Activated CD8-positive, alpha-beta memory T cell treated with anti-CD3 and anti-CD28 coated beads, Interleukin-2, amount 10 ng/mL, durations not matched to agents 7 days and 5 days (primary cell): ENCODE results near the gene MTHFD1L. TPM values are rescaled to one million over a fixed set of nuclear protein-coding genes. Genes with fewer than 3 reads are reported as not detected.

ENCODE experiments used
- ATAC-seq: fragments of 150-1000 bp; cut with Tn5 transposase; one replicate; pipeline ENCODE4 v1.10.0; 2021; ENCODE audit warnings: moderate library complexity
- CTCF ChIA-PET: fragments of 350-600 bp; sonication (Branson Sonifier 250); formaldehyde crosslinking; loops from one replicate; lab custom pipeline; 2021; ENCODE audit warnings: antibody characterized with exemption; lab: Charles Lee
- DNase-seq: peaks from one replicate; pipeline ENCODE4 v3.0.0-alpha.2; 2020
- H3K27ac Mint-ChIP-seq: one replicate; pipeline ENCODE4 v1.8.0; 2021; ENCODE audit warnings: mild to moderate bottlenecking, mixed read lengths
- H3K27me3 Mint-ChIP-seq: one replicate; pipeline ENCODE4 v1.8.0; 2021; ENCODE audit warnings: mixed read lengths
- H3K36me3 Mint-ChIP-seq: one replicate; pipeline ENCODE4 v1.8.0; 2021; ENCODE audit warnings: mild to moderate bottlenecking, mixed read lengths
- H3K4me1 Mint-ChIP-seq: one replicate; pipeline ENCODE4 v1.8.0; 2021; ENCODE audit warnings: mixed read lengths
- H3K4me3 Mint-ChIP-seq: one replicate; pipeline ENCODE4 v1.8.0; 2021; ENCODE audit warnings: mild to moderate bottlenecking, moderate library complexity, mixed read lengths
- H3K9me3 Mint-ChIP-seq: one replicate; pipeline ENCODE4 v1.8.0; 2022; ENCODE audit warnings: low read depth, mixed read lengths
- total RNA-seq, 2 experiments: library from RNA; stranded (reverse); gene quantifications; one replicate each; pipeline ENCODE4 v1.2.3, GENCODE V29; 2021

MTHFD1L gene
- total RNA-seq, 2 experiments from 2014 or later, result 54.1 to 82.8 TPM

DNA sequence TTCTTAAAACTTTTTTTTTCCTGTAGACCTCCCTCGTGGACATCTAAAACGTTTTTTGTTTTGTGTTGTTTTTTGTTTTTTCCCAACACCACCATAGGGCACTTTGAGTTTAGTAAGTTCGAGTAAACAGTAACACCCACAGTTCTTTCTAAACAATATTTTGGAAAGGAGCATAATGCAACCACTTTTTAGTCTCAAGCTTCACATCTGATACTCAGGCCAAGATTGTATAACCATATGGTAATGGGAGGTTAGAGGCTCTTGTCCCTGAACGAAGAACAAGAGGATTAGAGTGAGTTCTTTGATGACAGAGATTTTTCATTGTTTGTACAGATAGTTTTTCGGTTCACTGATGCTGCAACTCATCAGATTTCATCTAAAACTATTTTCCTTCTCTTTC lies 144.6 kb downstream of the MTHFD1L start:
- no peaks in the 10 kb centered on the region for H3K27me3 Mint-ChIP-seq
- peaks cover 6% of the 10 kb centered on the region for H3K36me3 Mint-ChIP-seq
- DNase-seq (no peak), ATAC-seq (no peak)
- no peak overlapping the region for H3K4me3 Mint-ChIP-seq
- H3K27ac Mint-ChIP-seq, result no peak overlapping the region
- CTCF ChIA-PET, result interaction anchor here (1.0 to 2.6 kb wide), 4 partner anchors 22 to 325 kb away, joined by 3 to 11 read pairs (median 4); no protein-coding TSS in a partner anchor
- H3K4me1 Mint-ChIP-seq, result peaks cover 9% of the 10 kb centered on the region
- no peaks in the 10 kb centered on the region for H3K9me3 Mint-ChIP-seq

DNA sequence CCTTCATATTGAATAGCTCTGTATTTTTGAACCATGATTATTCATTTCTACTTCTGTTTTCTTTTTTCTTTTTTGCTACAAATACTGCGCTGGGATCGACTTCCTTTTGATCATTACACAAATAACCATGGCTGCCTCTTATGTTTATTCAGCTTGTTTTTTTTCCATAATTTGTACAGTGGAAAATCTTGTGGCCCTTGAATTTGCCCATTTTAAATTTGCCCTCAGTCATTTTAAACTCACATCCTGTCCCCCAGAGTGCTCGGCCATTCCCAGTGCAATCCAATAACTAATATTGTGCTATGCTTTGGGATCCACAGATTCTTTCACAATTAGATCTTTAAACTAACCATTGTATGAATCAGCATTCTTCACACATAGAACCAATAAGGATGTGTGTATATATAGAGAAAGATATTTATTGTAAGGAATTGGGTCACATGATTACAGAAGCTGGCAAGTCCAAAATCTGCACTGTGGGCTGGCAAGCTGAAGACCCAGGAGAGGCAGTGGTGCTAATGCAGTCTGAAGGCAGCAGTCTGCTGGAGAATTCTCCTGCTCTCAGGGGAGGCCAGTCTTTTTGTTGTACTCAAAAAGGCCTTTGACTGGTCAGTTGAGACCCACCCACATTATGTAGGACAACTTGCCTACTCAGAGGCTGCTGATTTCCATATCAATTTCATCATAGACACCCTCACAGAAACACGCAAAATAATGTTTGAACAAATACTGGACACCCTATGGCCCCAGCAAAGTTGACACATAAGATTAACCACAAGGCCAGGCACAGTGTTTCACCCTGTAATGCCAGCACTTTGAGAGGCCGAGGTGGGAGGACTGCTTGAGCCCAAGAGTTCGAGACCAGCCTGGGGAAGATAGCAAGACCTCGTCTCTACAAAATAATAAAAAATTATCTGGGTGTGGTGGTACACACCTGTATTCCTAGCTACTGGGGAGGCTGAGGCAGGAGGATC lies 147.1 kb downstream of the MTHFD1L start:
- Mint-ChIP-seq H3K9me3 (no peaks in the 10 kb centered on the region), H3K27ac (no peak overlapping the region), H3K27me3 (no peaks in the 10 kb centered on the region), H3K4me1 (peaks cover 6% of the 10 kb centered on the region), H3K4me3 (no peak overlapping the region), H3K36me3 (peaks cover 15% of the 10 kb centered on the region)
- no peak for DNase-seq
- ATAC-seq, result no peak
- CTCF ChIA-PET, result interaction anchor here (0.7 to 9.6 kb wide), 7 partner anchors 7 to 323 kb away, joined by 3 to 179 read pairs (median 30); no protein-coding TSS in a partner anchor

DNA sequence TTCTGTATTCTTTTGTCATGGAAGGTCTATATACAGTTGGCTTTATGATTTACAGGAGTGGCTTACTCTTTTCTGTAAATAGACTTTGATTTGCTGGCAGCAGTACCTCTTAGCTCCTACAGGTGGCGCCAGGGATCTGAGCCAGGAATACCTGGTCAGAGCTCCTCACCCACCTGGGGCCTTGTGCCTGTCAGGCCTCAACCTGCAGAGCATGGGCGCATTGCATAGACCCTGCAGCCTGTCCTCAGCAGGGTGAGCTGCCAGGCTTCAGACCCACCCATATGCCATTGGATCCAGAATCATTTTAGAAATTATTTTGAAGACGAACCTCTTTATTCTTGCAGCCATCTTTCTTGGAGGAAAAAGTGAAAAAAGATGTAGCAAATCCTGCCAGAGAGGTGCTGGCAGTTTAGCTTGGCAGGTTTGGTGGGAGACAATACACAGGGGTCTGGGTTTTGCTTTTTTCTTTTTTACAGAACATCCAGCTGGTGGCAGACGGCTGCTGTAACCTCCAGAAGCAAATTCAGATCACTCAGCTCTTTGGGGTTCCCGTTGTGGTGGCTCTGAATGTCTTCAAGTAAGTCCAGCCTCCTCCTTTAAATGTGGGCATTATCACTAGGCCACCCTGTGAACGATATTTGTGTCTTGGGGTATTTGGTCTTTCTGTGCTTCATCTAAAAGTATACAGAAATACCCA lies 149.1 kb downstream of the MTHFD1L start:
- Mint-ChIP-seq H3K36me3 (peaks cover 15% of the 10 kb centered on the region), H3K4me3 (no peak overlapping the region), H3K4me1 (peaks cover 6% of the 10 kb centered on the region), H3K9me3 (no peaks in the 10 kb centered on the region), H3K27me3 (no peaks in the 10 kb centered on the region), H3K27ac (no peak overlapping the region)
- DNase-seq (peak; percentile 72), ATAC-seq (peak; percentile 69)
- CTCF ChIA-PET, result interaction anchor here (0.5 to 9.6 kb wide), 33 partner anchors 9 to 343 kb away, joined by 3 to 179 read pairs (median 4); no protein-coding TSS in a partner anchor

DNA sequence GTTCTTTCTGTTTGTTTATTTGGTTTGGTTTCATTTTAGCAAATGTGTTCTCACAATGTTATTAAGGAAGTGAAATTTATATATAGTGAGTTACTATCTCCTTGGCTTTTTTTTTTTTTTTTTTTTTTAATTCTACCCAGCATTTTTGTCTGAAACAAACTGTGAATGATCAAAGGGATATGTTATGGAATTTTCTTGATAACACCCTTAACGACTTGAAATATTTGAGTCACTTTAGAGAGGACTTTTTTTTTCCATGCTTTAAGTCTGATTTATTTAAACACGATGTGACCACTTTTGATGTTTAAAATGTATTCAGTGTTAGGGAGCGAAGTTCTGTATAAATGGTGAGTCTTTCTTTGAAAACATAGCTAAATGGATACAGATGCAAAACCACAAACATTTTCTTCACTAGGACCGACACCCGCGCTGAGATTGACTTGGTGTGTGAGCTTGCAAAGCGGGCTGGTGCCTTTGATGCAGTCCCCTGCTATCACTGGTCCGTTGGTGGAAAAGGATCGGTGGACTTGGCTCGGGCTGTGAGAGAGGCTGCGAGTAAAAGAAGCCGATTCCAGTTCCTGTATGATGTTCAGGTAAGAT lies 149.7 kb downstream of the MTHFD1L start:
- DNase-seq (no peak), ATAC-seq (no peak)
- Mint-ChIP-seq H3K4me3 (no peak overlapping the region), H3K9me3 (no peaks in the 10 kb centered on the region), H3K27me3 (no peaks in the 10 kb centered on the region), H3K36me3 (peaks cover 14% of the 10 kb centered on the region), H3K4me1 (peaks cover 6% of the 10 kb centered on the region), H3K27ac (no peak overlapping the region)
- CTCF ChIA-PET, result interaction anchor here (0.6 to 9.6 kb wide), 22 partner anchors 10 to 323 kb away, joined by 3 to 179 read pairs (median 6); no protein-coding TSS in a partner anchor

DNA sequence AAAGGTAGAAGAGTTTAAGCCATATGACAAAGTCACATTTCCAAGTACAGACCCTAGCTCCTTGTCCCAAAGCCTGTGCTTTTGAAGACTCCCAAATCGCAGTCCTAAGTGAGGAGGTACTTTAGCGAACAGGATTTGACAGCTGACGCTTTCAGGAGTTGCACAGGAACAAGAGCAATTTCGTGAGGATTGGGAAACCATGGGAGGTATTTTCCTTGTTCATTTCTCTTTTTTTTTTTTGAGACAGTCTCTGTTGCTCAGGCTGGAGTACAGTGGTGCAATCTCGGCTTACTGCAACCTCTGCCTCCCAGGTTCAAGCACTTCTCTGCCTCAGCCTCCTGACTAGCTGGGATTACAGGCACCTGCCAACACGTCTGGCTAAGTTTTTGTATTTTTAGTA lies 150.6 kb downstream of the MTHFD1L start:
- Mint-ChIP-seq H3K27ac (no peak overlapping the region), H3K9me3 (no peaks in the 10 kb centered on the region), H3K36me3 (peaks cover 17% of the 10 kb centered on the region), H3K4me1 (peaks cover 6% of the 10 kb centered on the region), H3K27me3 (no peaks in the 10 kb centered on the region), H3K4me3 (no peak overlapping the region)
- DNase-seq (no peak), ATAC-seq (no peak)
- CTCF ChIA-PET, result interaction anchor here (2.9 to 9.6 kb wide), 3 partner anchors 9 to 309 kb away, joined by 7 to 179 read pairs (median 37); no protein-coding TSS in a partner anchor

DNA sequence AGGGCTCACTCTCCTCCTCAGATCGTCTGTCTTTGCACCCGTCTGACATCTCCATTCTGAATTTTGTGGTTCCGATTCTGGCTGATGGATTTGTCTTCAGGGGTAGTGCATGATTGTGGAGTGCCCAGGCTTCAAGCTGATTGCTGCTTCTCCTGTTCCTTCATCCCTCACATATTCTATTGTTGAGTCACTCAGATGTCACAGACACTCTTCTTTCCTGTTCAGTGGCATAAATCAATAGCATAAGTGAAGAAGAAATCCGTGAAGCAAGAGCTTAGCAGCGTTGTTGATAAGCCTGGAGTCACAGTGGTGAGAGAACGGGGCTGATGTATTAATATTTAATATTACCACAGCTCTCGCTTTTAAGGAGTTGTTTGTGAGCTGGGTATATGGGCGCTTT lies 152.5 kb downstream of the MTHFD1L start:
- Mint-ChIP-seq H3K36me3 (peaks cover 19% of the 10 kb centered on the region), H3K27me3 (no peaks in the 10 kb centered on the region), H3K4me3 (no peak overlapping the region), H3K9me3 (no peaks in the 10 kb centered on the region), H3K27ac (no peak overlapping the region), H3K4me1 (peaks cover 6% of the 10 kb centered on the region)
- ATAC-seq (no peak), DNase-seq (no peak)
- CTCF ChIA-PET, result interaction anchor here (1.1 to 9.6 kb wide), 3 partner anchors 9 to 307 kb away, joined by 3 to 179 read pairs (median 5); no protein-coding TSS in a partner anchor

DNA sequence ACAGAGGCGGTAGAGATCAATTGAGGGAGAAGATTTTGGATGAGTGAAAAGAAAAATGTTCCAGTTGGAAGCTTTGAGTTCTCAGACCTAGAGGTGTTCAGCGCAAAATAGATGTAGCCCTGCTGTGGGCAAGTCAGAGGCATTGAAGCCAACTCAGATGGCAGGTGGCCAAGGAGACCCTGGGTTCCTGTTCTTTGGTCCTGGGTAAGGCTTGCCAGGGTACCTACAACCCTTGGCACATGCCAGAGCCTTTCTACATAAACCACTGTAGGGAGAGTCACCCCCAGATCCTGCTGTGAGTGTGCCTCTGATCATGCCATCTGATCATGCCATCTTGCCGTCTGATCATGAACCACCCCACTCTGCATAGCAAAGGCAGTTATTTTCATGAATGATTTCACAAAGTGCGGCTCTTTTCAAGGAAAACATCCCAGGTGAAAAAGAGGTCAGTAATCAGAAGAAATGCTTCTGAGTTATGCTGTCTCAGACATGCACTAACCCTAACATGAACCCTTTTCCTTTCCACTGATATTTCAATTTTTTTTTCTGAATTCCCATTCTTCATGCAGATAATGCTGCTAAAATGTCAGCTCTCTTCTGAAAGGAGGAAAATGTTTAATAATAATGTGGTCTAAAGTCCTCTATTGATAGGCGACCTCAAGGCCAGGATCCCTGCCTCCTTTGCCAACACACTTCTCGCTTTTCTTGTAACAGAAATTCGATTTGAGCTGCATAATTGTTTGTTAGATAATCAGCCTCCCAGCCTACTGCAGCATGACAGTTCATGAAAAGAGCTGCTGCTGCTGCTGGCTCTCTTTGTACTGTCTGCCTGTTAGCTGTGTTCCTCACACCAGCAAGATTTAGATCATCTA lies 153.6 kb downstream of the MTHFD1L start:
- Mint-ChIP-seq H3K9me3 (no peaks in the 10 kb centered on the region), H3K36me3 (peaks cover 19% of the 10 kb centered on the region), H3K4me3 (no peak overlapping the region), H3K4me1 (peaks cover 6% of the 10 kb centered on the region), H3K27ac (no peak overlapping the region), H3K27me3 (no peaks in the 10 kb centered on the region)
- no peak for ATAC-seq
- CTCF ChIA-PET, result interaction anchor here (9.6 kb wide), 1 partner anchor 306 kb away, joined by 179 read pairs; no protein-coding TSS in a partner anchor
- DNase-seq, result no peak

DNA sequence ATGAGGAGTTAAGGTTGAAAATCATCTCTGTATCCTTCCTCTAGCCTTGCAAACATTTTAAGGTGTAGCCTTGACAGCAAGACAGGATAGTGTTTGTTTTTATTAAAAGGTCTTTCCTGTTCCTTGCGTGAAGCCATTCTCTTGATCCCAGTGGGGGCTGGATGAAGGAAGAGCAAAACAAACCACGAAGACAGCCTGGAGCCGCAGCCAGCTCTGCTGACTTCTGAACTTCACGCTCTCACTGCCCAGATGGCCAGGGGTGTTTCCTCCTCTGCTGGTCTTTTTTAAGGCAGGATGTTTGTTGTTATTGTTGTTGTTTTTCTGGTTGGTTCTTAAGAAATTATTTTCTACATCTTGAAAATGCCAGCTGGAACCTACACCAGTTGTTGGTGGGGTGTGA lies 156.4 kb downstream of the MTHFD1L start:
- no peaks in the 10 kb centered on the region for H3K27me3 Mint-ChIP-seq
- CTCF ChIA-PET, result interaction anchor here (7.6 kb wide), 1 partner anchor 7 kb away, joined by 37 read pairs; no protein-coding TSS in a partner anchor

DNA sequence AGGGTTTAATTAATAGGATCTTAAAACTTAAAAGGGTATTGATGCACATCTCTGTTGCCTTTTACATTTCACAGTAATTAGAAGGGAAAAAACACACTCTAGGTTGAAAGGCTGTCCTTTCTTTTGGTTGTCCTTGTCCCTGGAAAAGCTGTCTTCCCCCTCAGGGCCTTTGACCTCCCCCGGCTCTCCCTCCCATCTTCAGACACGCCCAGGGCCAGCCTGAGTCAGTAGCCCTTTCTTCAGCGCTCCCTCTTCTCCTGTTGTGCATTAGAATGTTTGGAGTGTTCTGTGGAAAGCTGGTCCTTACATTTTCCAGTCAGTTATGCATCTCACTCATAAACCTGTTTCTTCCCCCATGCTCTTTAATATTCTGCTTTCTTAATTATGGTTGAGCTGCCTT lies 157.0 kb downstream of the MTHFD1L start:
- Mint-ChIP-seq H3K27me3 (no peaks in the 10 kb centered on the region), H3K4me3 (no peak overlapping the region), H3K27ac (no peak overlapping the region), H3K4me1 (peaks cover under 1% of the 10 kb centered on the region), H3K36me3 (peaks cover 16% of the 10 kb centered on the region), H3K9me3 (no peaks in the 10 kb centered on the region)
- DNase-seq (no peak), ATAC-seq (no peak)
- CTCF ChIA-PET, result interaction anchor here (7.6 kb wide), 1 partner anchor 8 kb away, joined by 37 read pairs; no protein-coding TSS in a partner anchor

More for the DNA sequence above, 156.4 kb downstream of the MTHFD1L start:
- DNase-seq (no peak), ATAC-seq (no peak)
- H3K4me1 Mint-ChIP-seq, result no peaks in the 10 kb centered on the region
- no peaks in the 10 kb centered on the region for H3K9me3 Mint-ChIP-seq
- no peak overlapping the region for H3K27ac Mint-ChIP-seq
- peaks cover 15% of the 10 kb centered on the region for H3K36me3 Mint-ChIP-seq
- H3K4me3 Mint-ChIP-seq, result no peak overlapping the region

DNA sequence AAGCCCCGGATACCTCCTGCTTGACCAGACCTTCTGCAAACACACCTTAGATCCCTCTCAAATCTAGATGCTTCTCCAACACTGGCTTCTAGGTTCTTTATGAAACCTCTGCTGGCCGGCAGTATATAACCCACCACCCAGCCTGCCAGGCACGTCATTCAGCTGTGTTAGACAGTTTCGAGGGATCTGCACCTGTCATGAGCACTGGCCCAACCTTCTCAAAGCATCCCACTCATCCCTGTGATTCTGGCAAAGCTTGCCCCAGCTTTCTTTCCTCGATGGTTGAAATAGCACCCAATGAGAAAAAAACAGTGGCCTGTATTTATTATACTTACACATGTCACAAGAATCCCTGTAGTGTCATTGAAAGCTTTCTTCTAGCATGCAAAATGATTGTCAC lies 157.8 kb downstream of the MTHFD1L start:
- Mint-ChIP-seq H3K4me1 (peaks cover 9% of the 10 kb centered on the region), H3K4me3 (no peak overlapping the region), H3K27ac (no peak overlapping the region), H3K36me3 (peaks cover 23% of the 10 kb centered on the region), H3K27me3 (no peaks in the 10 kb centered on the region), H3K9me3 (peaks cover 1% of the 10 kb centered on the region)
- ATAC-seq, result no peak
- CTCF ChIA-PET, result interaction anchor here (7.6 kb wide), 1 partner anchor 9 kb away, joined by 37 read pairs; no protein-coding TSS in a partner anchor
- no peak for DNase-seq

DNA sequence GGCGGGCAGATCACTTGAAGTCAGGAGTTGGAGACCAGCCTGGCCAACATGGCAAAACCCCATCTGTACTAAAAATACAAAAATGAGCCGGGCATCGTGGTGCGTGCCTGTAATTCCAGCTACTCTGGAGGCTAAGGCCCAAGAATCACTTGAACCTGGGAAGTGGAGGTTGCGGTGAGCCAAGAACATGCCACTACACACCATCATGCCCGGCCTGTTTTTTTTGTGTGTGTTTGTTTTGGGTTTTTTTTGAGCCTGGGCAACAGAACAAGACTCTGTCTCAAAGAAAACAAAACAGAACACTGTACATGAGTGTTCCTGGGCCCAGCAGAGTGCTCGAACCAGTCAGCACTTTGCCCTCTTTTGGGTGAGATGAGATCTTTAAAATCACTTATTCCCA lies 159.1 kb downstream of the MTHFD1L start:
- no peak for ATAC-seq
- H3K4me1 Mint-ChIP-seq, result peaks cover 12% of the 10 kb centered on the region
- H3K27ac Mint-ChIP-seq, result no peak overlapping the region
- no peak for DNase-seq
- H3K4me3 Mint-ChIP-seq, result no peak overlapping the region
- no peaks in the 10 kb centered on the region for H3K27me3 Mint-ChIP-seq
- CTCF ChIA-PET, result interaction anchor here (7.6 kb wide), 1 partner anchor 10 kb away, joined by 37 read pairs; no protein-coding TSS in a partner anchor
- peaks cover 28% of the 10 kb centered on the region for H3K36me3 Mint-ChIP-seq
- peaks cover 2% of the 10 kb centered on the region for H3K9me3 Mint-ChIP-seq

DNA sequence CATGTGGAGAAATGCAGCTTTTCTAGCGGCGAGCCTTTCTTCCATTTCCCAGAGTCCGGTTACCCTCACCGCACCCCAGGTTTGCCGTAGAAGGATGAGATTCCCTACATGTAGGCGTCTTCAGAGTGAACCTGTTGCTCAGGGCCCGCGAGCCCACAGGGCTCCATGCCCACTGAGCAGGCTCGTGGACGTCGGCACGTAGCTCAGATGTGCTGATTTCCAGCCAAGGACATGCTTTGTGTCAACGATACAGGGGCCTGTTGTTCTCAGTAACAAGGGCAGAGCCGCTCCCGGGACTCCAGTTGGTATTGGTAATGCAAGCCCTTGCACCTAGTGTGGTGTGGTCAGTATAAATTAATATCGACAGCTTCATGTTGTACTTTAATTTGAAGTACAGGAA lies 159.6 kb downstream of the MTHFD1L start:
- H3K9me3 Mint-ChIP-seq, result peaks cover 2% of the 10 kb centered on the region
- H3K4me1 Mint-ChIP-seq, result peaks cover 12% of the 10 kb centered on the region
- DNase-seq (no peak), ATAC-seq (no peak)
- CTCF ChIA-PET, result interaction anchor here (0.9 to 7.6 kb wide), 2 partner anchors 11 to 299 kb away, joined by 3 to 37 read pairs; no protein-coding TSS in a partner anchor
- H3K27ac Mint-ChIP-seq, result no peak overlapping the region
- no peaks in the 10 kb centered on the region for H3K27me3 Mint-ChIP-seq
- no peak overlapping the region for H3K4me3 Mint-ChIP-seq
- H3K36me3 Mint-ChIP-seq, result peaks cover 32% of the 10 kb centered on the region
